Testis (tissue), 3 donors: ENCODE measurements around the gene TTC23. TPM values are rescaled to one million over a fixed set of nuclear protein-coding genes. Genes with fewer than 3 reads are reported as not detected.
"Not testable (repeated sequence)": the region's sequence is repeated elsewhere in the genome, so short reads cannot be mapped to it uniquely, and the experiment has no call there.

Experiments
- DNase-seq: peaks from one replicate; pipeline ENCODE4 v3.0.0-alpha.2; 2019
- H3K27ac ChIP-seq, 2 donors: fragments of 200-600 bp; sonication (generic); one replicate each; pipeline ENCODE4 v1.5.1; 2019
- H3K27me3 ChIP-seq: fragments of 200-600 bp; sonication (generic); one replicate; pipeline ENCODE4 v1.5.1; 2019
- H3K36me3 ChIP-seq: fragments of 200-600 bp; sonication (generic); one replicate; pipeline ENCODE4 v1.5.1; 2017; ENCODE audit warnings: low read depth; ENCODE audit errors: missing control alignments
- H3K4me1 ChIP-seq: fragments of 200-600 bp; sonication (generic); one replicate; pipeline ENCODE4 v1.5.1; 2019
- H3K4me3 ChIP-seq, 2 donors: fragments of 200-600 bp; sonication (generic); one replicate each; pipeline ENCODE4 v1.5.1; 2017 to 2019
- H3K9me3 ChIP-seq: fragments of 200-600 bp; sonication (generic); one replicate; pipeline ENCODE4 v1.5.1; 2017
- POLR2A ChIP-seq: fragments of 450-650 bp; IDR thresholded peaks from one replicate; pipeline ENCODE4 v1.6.1; 2017; ENCODE audit warnings: antibody characterized with exemption, mild to moderate bottlenecking, moderate library complexity
- WGBS, 2 donors: methylation state at CpG; one replicate each; pipeline ENCODE4 v1.1.5; 2018; 5-methylcytosine and 5-hydroxymethylcytosine counted together
- intact Hi-C: fragments of 100-400 bp; cut with DNase I; formaldehyde crosslinking; loops from one replicate; pipeline ENCODE4 v1.15.1; 2023; ENCODE audit warnings: low total_unique reads
- polyA plus RNA-seq: library from polyadenylated mRNA; stranded (reverse); fragments of 350-450 nt; fragmentation: Illumina TruSeq; extraction: RNeasy Lipid Tissue Mini Kit (QIAGEN cat#74804); gene quantifications from one replicate; pipeline ENCODE4 v1.2.3, GENCODE V29; 2014; ENCODE audit warnings: low read depth, low replicate concordance; ENCODE audit not compliant: insufficient read depth
- total RNA-seq, 2 donors: library from RNA; depleted of rRNA; stranded (reverse); fragments of >200 nt; gene quantifications; one replicate each; pipeline ENCODE4 v1.2.3, GENCODE V29; 2016
- TF ChIP-seq, protein P1 (sequence below), 3 experiments: fragments of 450-650 bp in 2 of 3; fragments of 200-600 bp in 1 of 3; sonication (generic) in 1 of 3; IDR thresholded peaks; one replicate each; pipeline ENCODE4 v1.5.1; 2016 to 2019; ENCODE audit warnings: antibody characterized with exemption in 3 of 3, mild to moderate bottlenecking in 2 of 3, moderate library complexity in 1 of 3

The TTC23 gene
- total and polyA plus RNA-seq, 3 donors from 2014 or later = 26.6 to 40.5 (median 37.2) TPM

DNA sequence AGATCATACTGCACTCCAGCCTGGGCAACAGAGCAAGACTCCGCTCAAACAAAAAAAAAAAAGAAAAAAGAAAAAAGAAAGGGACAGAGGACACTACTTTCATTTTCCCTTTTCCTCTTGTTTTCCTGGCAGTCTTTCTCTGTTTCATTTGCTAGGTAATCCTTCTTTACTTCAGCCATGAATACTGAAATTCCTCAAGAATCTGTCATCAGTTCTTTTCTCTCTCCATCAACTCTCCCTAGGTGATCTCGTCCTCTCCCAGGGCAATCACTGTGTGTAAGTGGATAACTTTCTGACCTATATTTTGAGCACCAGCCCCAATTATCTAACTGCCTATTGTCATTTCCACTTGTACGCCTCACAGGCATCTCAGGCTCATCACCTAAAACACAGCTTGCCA lies 51.5 kb downstream of the TTC23 start:
- Histone ChIP-seq H3K27ac (no peak overlapping the region), H3K9me3 (no peaks in the 10 kb centered on the region), H3K36me3 (no peaks in the 10 kb centered on the region), H3K27me3 (no peaks in the 10 kb centered on the region), H3K4me1 (no peaks in the 10 kb centered on the region), H3K4me3 (no peak overlapping the region)
- no peak for DNase-seq
- TF ChIP-seq POLR2A = no peak
- TF ChIP-seq, protein P1, sequence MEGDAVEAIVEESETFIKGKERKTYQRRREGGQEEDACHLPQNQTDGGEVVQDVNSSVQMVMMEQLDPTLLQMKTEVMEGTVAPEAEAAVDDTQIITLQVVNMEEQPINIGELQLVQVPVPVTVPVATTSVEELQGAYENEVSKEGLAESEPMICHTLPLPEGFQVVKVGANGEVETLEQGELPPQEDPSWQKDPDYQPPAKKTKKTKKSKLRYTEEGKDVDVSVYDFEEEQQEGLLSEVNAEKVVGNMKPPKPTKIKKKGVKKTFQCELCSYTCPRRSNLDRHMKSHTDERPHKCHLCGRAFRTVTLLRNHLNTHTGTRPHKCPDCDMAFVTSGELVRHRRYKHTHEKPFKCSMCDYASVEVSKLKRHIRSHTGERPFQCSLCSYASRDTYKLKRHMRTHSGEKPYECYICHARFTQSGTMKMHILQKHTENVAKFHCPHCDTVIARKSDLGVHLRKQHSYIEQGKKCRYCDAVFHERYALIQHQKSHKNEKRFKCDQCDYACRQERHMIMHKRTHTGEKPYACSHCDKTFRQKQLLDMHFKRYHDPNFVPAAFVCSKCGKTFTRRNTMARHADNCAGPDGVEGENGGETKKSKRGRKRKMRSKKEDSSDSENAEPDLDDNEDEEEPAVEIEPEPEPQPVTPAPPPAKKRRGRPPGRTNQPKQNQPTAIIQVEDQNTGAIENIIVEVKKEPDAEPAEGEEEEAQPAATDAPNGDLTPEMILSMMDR (IDR thresholded peaks at IDR 0.05) = no peak
- intact Hi-C loops = no loop called here
- WGBS, 2 donors = 94 to 97% methylated on average over 3 of the region's 3 CpGs

DNA sequence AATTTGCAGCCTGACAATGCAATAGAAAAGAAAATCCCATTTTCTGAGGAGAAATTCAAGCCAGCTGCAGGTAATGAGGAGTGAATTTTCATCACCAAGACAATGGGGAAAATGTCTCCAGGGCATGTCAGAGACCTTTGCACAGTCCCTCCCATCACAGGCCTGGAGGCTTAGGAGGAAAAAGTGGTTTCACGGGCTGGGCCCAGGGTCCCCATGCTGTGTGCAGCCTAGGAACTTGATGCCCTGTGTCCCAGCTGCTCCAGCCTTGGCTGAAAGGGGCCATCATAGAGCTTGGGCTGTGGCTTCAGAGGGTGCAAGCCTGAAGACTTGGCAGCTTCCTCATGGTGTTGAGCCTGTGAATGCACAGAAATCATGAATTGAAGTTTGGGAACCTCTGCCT lies 57.2 kb downstream of the TTC23 start:
- intact Hi-C loops, H3K27me3 ChIP-seq, H3K36me3 ChIP-seq, H3K27ac ChIP-seq, H3K9me3 ChIP-seq, DNase-seq, H3K4me3 ChIP-seq, H3K4me1 ChIP-seq: not testable (repeated sequence)
- WGBS, 2 donors = 40 to 100% methylated on average over 1 of the region's 1 CpG

DNA sequence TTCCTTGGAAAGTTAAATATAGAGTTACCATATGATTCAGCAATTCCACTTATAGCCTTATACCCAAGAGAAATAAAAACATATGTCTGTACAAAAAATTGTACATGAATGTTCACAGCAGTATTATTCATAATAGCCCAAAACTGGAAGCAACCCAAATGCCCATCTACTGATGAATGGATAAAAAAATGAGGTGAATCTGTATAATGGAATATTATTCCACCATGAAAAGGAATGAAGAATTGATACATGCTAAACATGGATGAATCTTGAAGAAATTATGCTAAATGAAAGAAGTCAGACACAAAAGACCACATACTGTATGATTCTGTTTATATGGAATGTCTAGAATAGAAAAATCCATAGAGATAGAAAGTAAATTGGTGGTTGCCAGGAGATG lies 61.4 kb downstream of the TTC23 start:
- no peak overlapping the region for H3K4me3 ChIP-seq
- intact Hi-C loops = no loop called here
- H3K36me3 ChIP-seq = no peaks in the 10 kb centered on the region
- H3K4me1 ChIP-seq = no peaks in the 10 kb centered on the region
- no peak for TF ChIP-seq POLR2A
- TF ChIP-seq, protein P1 (IDR thresholded peaks at IDR 0.05) = no peak
- no peaks in the 10 kb centered on the region for H3K9me3 ChIP-seq
- no peaks in the 10 kb centered on the region for H3K27me3 ChIP-seq
- DNase-seq = no peak
- H3K27ac ChIP-seq = no peak overlapping the region

DNA sequence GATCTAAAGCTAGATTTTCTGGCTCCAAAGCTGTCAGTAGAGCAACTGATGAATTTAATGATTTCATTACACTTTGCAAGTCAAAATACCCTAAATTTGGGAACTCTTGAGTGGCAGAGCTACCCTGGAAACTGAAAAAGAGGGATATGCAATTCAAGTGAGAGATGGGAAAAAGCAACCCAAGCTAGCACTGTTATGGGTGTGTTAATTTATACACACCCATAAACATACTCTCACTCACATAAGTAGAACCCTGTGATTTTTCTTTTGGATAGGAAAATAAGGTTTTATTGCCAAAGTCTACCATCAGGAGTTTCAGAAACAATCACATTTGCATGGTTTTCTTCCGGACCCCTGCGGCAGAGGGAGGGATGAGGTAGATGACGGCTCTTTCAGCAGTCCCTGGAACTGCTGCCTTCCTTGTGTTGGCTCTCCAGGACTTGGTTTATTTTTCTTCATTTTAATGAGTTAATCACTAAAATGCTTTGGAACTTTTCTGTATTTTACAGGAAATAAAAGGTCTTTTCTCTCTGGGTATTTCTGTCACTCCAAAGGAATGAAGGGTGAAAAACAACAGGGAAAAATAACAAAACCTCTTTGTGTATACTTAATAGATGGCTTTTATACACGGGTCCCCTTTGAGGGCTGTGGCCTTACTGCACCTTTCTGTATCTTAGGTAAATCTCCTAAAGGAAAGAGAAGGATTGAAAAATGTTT lies 63.8 kb downstream of the TTC23 start:
- H3K27me3 ChIP-seq = no peaks in the 10 kb centered on the region
- TF ChIP-seq POLR2A = no peak
- TF ChIP-seq, protein P1 (IDR thresholded peaks at IDR 0.05) = no peak
- H3K36me3 ChIP-seq = no peaks in the 10 kb centered on the region
- 59 to 68% methylated on average over 4 of the region's 4 CpGs for WGBS, 2 donors
- H3K4me1 ChIP-seq = peaks cover 6% of the 10 kb centered on the region
- no peaks in the 10 kb centered on the region for H3K9me3 ChIP-seq
- H3K4me3 ChIP-seq = no peak overlapping the region
- intact Hi-C loops = no loop called here
- no peak overlapping the region for H3K27ac ChIP-seq
- no peak for DNase-seq

DNA sequence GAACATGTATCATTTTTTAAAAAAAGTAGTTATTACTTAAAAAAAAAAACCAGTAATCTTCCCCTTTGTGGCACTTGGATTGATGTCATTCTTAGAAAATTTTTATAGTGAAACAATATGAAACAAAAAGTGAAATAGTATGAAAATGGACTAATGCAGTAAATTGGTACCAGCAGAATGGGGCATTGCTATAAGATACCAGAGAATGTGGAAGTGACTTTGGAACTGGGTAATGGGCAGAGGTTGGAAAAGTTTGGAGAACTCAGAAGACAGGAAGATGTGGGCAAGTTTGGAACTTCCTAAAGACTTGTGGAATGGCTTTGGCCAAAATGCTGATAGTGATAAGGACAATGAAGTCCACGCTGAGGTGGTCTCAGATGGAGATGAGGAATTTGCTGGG lies 66.6 kb downstream of the TTC23 start:
- Histone ChIP-seq H3K36me3 (no peaks in the 10 kb centered on the region), H3K4me3 (no peak overlapping the region), H3K9me3 (no peaks in the 10 kb centered on the region), H3K27ac (no peak overlapping the region), H3K4me1 (peaks cover 6% of the 10 kb centered on the region), H3K27me3 (no peaks in the 10 kb centered on the region)
- TF ChIP-seq, protein P1 (IDR thresholded peaks at IDR 0.05) = no peak
- TF ChIP-seq POLR2A = no peak
- intact Hi-C loops = no loop called here
- WGBS, 2 donors = 81 to 94% methylated on average over 1 of the region's 1 CpG
- no peak for DNase-seq
